ENCODE results near the gene SLX4.

- TF ChIP-seq SIN3A (IDR thresholded peaks at IDR 0.05; ENCODE audit: borderline replicate concordance, insufficient read depth, low read depth, low read length), result no peak
- TF ChIP-seq CTCF (IDR thresholded peaks at IDR 0.05), result no peak
- TF ChIP-seq REST (IDR thresholded peaks at IDR 0.05; ENCODE audit: insufficient read depth in 1 of 2, low read depth in 2 of 2, low read length in 1 of 2), result no peak
- no peak for TF ChIP-seq POLR2AphosphoS5 (IDR thresholded peaks at IDR 0.05; ENCODE audit: low read depth, low read length)
Measured at GRCh38 chr16:3561626-3562025, 49.8 kb downstream of the SLX4 start.
